BJ (cell line): ENCODE data around the gene OTOA. TPM values are rescaled to one million over a fixed set of nuclear protein-coding genes. Genes with fewer than 3 reads are reported as not detected.

Experiments
- CTCF ChIA-PET: fragments of 350-600 bp; formaldehyde crosslinking; extraction: SDS; loops from one replicate; lab custom pipeline; 2021; ENCODE audit warnings: antibody characterized with exemption, inconsistent platforms; lab: Yijun Ruan, JAX
- POLR2A ChIA-PET: fragments of 300-600 bp; sonication (Branson Sonifier 250); formaldehyde crosslinking; extraction: SDS; loops from one replicate; lab custom pipeline; 2021; ENCODE audit warnings: antibody characterized with exemption; lab: Charles Lee
- DNase-seq: peaks from one replicate; pipeline ENCODE4 v3.0.0-alpha.2; 2011; ENCODE audit warnings: low read depth
- H3K27me3 ChIP-seq: 2 replicates; pipeline ENCODE4 v1.6.0; 2011; ENCODE audit warnings: low read length; ENCODE audit not compliant: control insufficient read depth, insufficient read depth
- H3K36me3 ChIP-seq: 2 replicates; pipeline ENCODE4 v1.5.1; 2011; ENCODE audit warnings: low read length; ENCODE audit not compliant: control insufficient read depth, insufficient read depth
- H3K4me3 ChIP-seq: 2 replicates; pipeline ENCODE4 v1.5.1; 2011; ENCODE audit warnings: low read depth, mild to moderate bottlenecking, control low read depth, low read length
- polyA plus RNA-seq: library from polyadenylated mRNA; depleted of rRNA; stranded (reverse); fragments of >200 nt; gene quantifications from 2 replicates; pipeline ENCODE4 v1.2.3, GENCODE V29; 2011
- TF ChIP-seq, protein P1 (sequence below): IDR thresholded peaks from 2 replicates; pipeline ENCODE4 v1.5.1; 2011; ENCODE audit warnings: low read depth, mild to moderate bottlenecking, control low read depth, inconsistent platforms, low read length, moderate library complexity; ENCODE audit not compliant: insufficient read depth

The OTOA gene
- polyA plus RNA-seq, 1 experiment: 0.04 TPM

DNA sequence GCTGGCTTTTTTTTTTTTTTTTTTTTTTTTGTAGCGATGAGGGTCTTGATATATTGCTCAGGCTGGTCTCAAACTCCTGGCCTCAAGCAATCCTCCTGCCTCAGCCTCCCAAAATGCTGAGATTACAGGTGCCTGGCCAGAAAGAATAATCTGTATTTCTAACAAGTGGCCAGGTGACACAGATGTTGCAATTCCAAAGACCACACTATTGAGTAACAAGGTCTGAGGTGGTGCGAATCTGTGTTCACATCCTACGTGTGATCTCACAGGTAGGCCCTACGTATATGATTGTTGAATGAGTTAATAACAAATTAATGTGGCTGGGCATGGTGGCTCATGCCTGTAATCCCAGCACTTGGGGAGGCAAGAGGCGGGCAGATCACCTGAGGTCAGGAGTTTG lies 33.3 kb downstream of the OTOA start:
- no peak overlapping the region for H3K4me3 ChIP-seq
- DNase-seq: no peak
- no peaks in the 10 kb centered on the region for H3K36me3 ChIP-seq
- POLR2A ChIA-PET: no interaction called here
- TF ChIP-seq, protein P1, sequence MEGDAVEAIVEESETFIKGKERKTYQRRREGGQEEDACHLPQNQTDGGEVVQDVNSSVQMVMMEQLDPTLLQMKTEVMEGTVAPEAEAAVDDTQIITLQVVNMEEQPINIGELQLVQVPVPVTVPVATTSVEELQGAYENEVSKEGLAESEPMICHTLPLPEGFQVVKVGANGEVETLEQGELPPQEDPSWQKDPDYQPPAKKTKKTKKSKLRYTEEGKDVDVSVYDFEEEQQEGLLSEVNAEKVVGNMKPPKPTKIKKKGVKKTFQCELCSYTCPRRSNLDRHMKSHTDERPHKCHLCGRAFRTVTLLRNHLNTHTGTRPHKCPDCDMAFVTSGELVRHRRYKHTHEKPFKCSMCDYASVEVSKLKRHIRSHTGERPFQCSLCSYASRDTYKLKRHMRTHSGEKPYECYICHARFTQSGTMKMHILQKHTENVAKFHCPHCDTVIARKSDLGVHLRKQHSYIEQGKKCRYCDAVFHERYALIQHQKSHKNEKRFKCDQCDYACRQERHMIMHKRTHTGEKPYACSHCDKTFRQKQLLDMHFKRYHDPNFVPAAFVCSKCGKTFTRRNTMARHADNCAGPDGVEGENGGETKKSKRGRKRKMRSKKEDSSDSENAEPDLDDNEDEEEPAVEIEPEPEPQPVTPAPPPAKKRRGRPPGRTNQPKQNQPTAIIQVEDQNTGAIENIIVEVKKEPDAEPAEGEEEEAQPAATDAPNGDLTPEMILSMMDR: no peak
- CTCF ChIA-PET: interaction anchor here (1.0 kb wide), 1 partner anchor 11 kb away, joined by 3 read pairs; no protein-coding TSS in a partner anchor
- H3K27me3 ChIP-seq: peaks cover 2% of the 10 kb centered on the region; the same call in 1 of the 2 replicates

DNA sequence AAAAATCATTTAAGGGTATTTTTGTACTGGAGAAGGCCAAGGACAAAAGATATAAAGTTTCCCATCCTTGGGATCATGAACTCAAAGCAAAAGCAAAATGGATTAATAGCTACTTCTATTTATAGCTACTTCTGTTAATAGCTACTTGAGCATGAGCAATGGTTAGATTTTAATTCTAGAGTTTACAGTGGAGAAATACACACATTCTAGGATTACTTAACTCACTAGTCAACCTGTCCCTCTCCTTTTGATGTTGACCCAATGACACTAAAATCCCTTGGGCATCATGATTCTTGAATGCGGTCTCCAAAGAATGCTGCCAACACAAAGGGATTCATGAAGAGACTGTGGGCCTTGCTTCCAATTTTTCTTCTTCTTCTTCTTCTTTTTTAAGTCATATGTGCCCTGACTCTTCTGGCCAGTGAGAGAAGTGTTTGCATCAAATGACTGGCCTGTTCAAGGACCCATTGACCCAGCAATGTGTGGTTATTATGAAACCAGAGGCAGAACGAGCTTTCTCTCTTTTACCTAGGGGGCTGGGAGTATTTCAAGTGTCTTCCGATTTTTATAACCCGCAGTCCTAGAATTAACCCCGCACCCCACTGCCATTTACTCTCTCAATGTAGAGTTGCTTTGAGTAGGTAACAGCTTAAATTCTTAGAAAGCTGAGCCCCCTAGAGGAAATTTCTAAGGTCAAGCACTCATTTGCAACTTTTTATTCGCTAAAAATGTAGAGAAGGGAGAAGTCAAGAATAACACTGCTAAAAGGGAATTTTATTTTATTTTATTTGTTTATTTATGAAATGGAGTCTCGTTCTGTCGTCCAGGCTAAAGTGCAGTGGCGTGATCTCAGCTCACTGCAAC lies 34.6 kb downstream of the OTOA start:
- Histone ChIP-seq H3K27me3 (peaks cover 2% of the 10 kb centered on the region; the same call in 1 of the 2 replicates), H3K4me3 (no peak overlapping the region), H3K36me3 (no peaks in the 10 kb centered on the region)
- POLR2A ChIA-PET: no interaction called here
- DNase-seq: no peak
- CTCF ChIA-PET: interaction anchor here (0.8 to 1.2 kb wide), 4 partner anchors 13 to 114 kb away, joined by 3 to 6 read pairs (median 4); no protein-coding TSS in a partner anchor
- TF ChIP-seq, protein P1: no peak

DNA sequence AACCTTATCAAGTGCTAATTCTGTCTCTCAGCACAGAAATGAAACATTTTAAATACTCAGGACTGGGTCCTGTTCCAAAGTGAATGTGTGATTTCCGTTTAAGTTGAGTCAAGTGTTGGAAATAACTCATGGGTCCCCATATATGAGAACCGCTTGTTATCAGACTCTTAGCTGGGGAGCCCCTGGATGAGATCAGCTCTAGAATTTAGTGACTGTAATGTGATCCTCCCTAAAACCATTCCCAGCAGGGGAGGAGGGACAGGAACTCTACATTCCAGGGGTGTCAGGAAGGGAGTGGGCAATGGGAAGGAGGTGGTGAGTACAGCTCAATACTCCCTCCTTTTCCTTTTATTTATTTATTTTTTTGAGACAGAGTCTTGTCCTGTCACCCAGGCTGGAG lies 37.5 kb downstream of the OTOA start:
- TF ChIP-seq, protein P1: no peak
- no peak for DNase-seq
- Histone ChIP-seq H3K4me3 (no peak overlapping the region), H3K27me3 (peaks cover 3% of the 10 kb centered on the region), H3K36me3 (no peaks in the 10 kb centered on the region)
- ChIA-PET POLR2A (no interaction called here), CTCF (interaction anchor here (1.3 kb wide), 1 partner anchor 19 kb away, joined by 3 read pairs; no protein-coding TSS in a partner anchor)

DNA sequence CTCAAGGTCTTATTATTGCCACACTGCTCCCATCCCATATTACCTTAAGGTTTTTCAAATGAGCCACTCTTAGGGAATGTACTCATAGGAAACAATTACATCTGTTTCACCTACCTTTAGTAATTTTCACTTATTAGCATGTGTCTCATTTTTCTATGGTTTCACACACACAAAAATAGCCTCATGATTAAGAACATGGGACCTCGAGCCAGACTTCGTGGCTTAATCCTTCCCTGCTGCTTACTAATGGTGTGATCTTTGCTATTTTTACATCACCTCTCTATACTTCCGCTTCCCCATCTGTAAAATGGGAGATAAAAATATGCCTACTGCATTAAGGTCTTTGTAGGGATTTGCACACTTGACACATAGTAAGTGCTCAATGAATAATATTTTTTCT lies 38.5 kb downstream of the OTOA start:
- Histone ChIP-seq H3K4me3 (no peak overlapping the region), H3K27me3 (peaks cover 5% of the 10 kb centered on the region), H3K36me3 (no peaks in the 10 kb centered on the region)
- POLR2A ChIA-PET: no interaction called here
- no peak for DNase-seq
- TF ChIP-seq, protein P1: no peak
- CTCF ChIA-PET: interaction anchor here (0.6 kb wide), 1 partner anchor 18 kb away, joined by 3 read pairs; no protein-coding TSS in a partner anchor

DNA sequence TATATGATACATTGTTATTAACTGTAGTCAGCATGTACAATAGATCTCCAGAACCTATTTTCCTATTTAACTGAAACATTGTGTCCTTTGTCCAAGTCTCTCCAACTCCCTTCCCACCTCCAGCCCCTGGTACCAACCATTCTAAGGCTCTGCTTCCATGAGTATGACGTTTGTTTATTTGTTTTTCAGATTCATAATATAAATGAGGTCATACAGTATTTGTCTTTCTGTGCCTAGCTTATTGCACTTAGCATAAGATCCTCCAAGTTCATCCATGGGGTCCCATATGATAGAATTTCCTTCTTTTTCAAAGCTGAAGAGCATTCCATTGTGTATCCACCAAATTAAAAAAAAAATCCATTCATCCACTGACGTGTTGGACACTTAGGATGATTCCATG lies 39.4 kb downstream of the OTOA start:
- CTCF ChIA-PET: interaction anchor here (1.0 to 1.5 kb wide), 2 partner anchors 15 to 46 kb away, joined by 3 to 6 read pairs; no protein-coding TSS in a partner anchor
- Histone ChIP-seq H3K4me3 (no peak overlapping the region), H3K36me3 (no peaks in the 10 kb centered on the region), H3K27me3 (peaks cover 5% of the 10 kb centered on the region)
- no peak for DNase-seq
- POLR2A ChIA-PET: no interaction called here
- TF ChIP-seq, protein P1: no peak
